CD4-positive, CD25-positive, alpha-beta regulatory T cell (primary cell): ENCODE data around the gene TMEM168. TPM values are rescaled to one million over a fixed set of nuclear protein-coding genes. Genes with fewer than 3 reads are reported as not detected.
"Not testable (repeated sequence)": the region's sequence is repeated elsewhere in the genome, so short reads cannot be mapped to it uniquely, and the experiment has no call there.

ENCODE experiments used
- ATAC-seq, 2 donors: fragments of 150-1000 bp; cut with Tn5 transposase; one replicate each; pipeline ENCODE4 v1.10.0; 2021; ENCODE audit warnings: low read depth in 2 of 2, moderate number of reproducible peaks in 2 of 2, moderate library complexity in 1 of 2
- DNase-seq, 3 donors: peaks; one replicate each; pipeline versions ENCODE4 v3.0.0 to v3.0.0-alpha.2; 2012 to 2022; ENCODE audit warnings: mixed read lengths in 1 of 3
- H3K27ac ChIP-seq: one replicate; pipeline ENCODE4 v1.7.0; 2013; ENCODE audit warnings: mild to moderate bottlenecking, low read length; ENCODE audit not compliant: insufficient read depth, poor library complexity, severe bottlenecking
- H3K27me3 ChIP-seq: one replicate; pipeline ENCODE4 v1.7.0; 2013; ENCODE audit warnings: low read length; ENCODE audit not compliant: control insufficient read depth, insufficient read depth
- H3K36me3 ChIP-seq: one replicate; pipeline ENCODE4 v1.7.0; 2013; ENCODE audit warnings: mild to moderate bottlenecking, low read length, moderate library complexity; ENCODE audit not compliant: control insufficient read depth, insufficient read depth
- H3K4me1 ChIP-seq: 2 replicates; pipeline ENCODE4 v1.7.0; 2013; ENCODE audit warnings: mild to moderate bottlenecking, low read length; ENCODE audit not compliant: insufficient read depth, control insufficient read depth, poor library complexity, severe bottlenecking
- H3K4me3 ChIP-seq: one replicate; pipeline ENCODE4 v1.7.0; 2013; ENCODE audit warnings: low read depth, mild to moderate bottlenecking, low read length, moderate library complexity
- H3K9me3 ChIP-seq, 2 experiments: 1 replicate in 1 of 2; 2 replicates in 1 of 2; pipeline ENCODE4 v1.7.0; 2013; ENCODE audit warnings: low read length in 2 of 2, mild to moderate bottlenecking in 1 of 2, moderate library complexity in 1 of 2; ENCODE audit not compliant: control insufficient read depth in 2 of 2
- H3K27ac Mint-ChIP-seq, 3 donors: one replicate each; pipeline ENCODE4 v1.8.0; 2020 to 2022; ENCODE audit warnings: mild to moderate bottlenecking in 3 of 3, mixed read lengths in 3 of 3, moderate library complexity in 2 of 3
- H3K27me3 Mint-ChIP-seq: one replicate; pipeline ENCODE4 v1.8.0; 2022; ENCODE audit warnings: mild to moderate bottlenecking, mixed read lengths
- H3K36me3 Mint-ChIP-seq: one replicate; pipeline ENCODE4 v1.8.0; 2020; ENCODE audit warnings: mixed read lengths
- H3K4me1 Mint-ChIP-seq, 4 donors: one replicate each; pipeline ENCODE4 v1.8.0; 2020 to 2022; ENCODE audit warnings: mixed read lengths in 4 of 4, mild to moderate bottlenecking in 1 of 4
- H3K4me3 Mint-ChIP-seq, 4 donors: one replicate each; pipeline ENCODE4 v1.8.0; 2020 to 2022; ENCODE audit warnings: mild to moderate bottlenecking in 4 of 4, mixed read lengths in 4 of 4, moderate library complexity in 3 of 4
- H3K9me3 Mint-ChIP-seq, 7 donors: one replicate each; pipeline ENCODE4 v1.8.0; 2020 to 2022; ENCODE audit warnings: mixed read lengths in 7 of 7, mild to moderate bottlenecking in 3 of 7, moderate library complexity in 2 of 7
- polyA plus RNA-seq, 4 donors: library from polyadenylated mRNA; unstranded; fragments of 300-500 nt; fragmentation: Illumina TruSeq; gene quantifications; one replicate each; pipeline ENCODE4 v1.2.3, GENCODE V29; 2021
- total RNA-seq: library from RNA; stranded (reverse); gene quantifications from one replicate; pipeline ENCODE4 v1.2.3, GENCODE V29; 2022

The TMEM168 gene
- total RNA-seq (13.1 TPM), polyA plus RNA-seq (1 to 10 TPM; 4.0 to 8.4 (median 7.2) TPM)

- H3K27ac ChIP-seq: peak within 1 kb of the TSS; percentile 79
- peaks cover 23% of the 10 kb centered on the region for H3K4me1 ChIP-seq
- H3K27ac Mint-ChIP-seq: peak within 1 kb of the TSS; percentile 17 to 90 (median 81)
- H3K4me3 Mint-ChIP-seq: peak within 1 kb of the TSS; percentile 90 to 93 (median 91)
- no peaks in the 10 kb centered on the region for H3K27me3 ChIP-seq
- peaks cover 20 to 49% (median 39%) of the 10 kb centered on the region in 4 donors for H3K4me1 Mint-ChIP-seq
- peak within 1 kb of the TSS; percentile 95 for H3K4me3 ChIP-seq
- H3K27me3 Mint-ChIP-seq: no peaks in the 10 kb centered on the region
- ATAC-seq (peak; percentile 89 to 92), DNase-seq (peak; percentile 74 to 92 (median 87))
- H3K9me3 ChIP-seq: no peaks in the 10 kb centered on the region
- H3K36me3 Mint-ChIP-seq: peaks cover 11% of the 10 kb centered on the region
- H3K36me3 ChIP-seq: no peaks in the 10 kb centered on the region
- H3K9me3 Mint-ChIP-seq: no peaks in the 10 kb centered on the region
Observed at GRCh38 chr7:112789817-112790585, at the start of gene TMEM168. TMEM168 (minus strand) TSS chr7:112790393; CDS start chr7:112784825, 5,568 bp downstream.

- not testable (repeated sequence) for H3K27ac ChIP-seq, H3K27ac Mint-ChIP-seq, H3K4me3 ChIP-seq, DNase-seq, H3K9me3 ChIP-seq, ATAC-seq, H3K27me3 Mint-ChIP-seq, H3K4me3 Mint-ChIP-seq, H3K27me3 ChIP-seq, H3K4me1 ChIP-seq
- Mint-ChIP-seq H3K4me1 (peaks cover 2 to 11% (median 9%) of the 10 kb centered on the region in 4 donors), H3K9me3 (peaks cover 0 to 13% (median 3%) of the 10 kb centered on the region in 7 donors), H3K36me3 (peaks cover 54% of the 10 kb centered on the region)
- H3K36me3 ChIP-seq: peaks cover 15% of the 10 kb centered on the region
Observed at GRCh38 chr7:112835928-112836327, 45.7 kb upstream of the TMEM168 start.

- Mint-ChIP-seq H3K27ac (no peak overlapping the region), H3K4me3 (no peak overlapping the region), H3K27me3 (no peaks in the 10 kb centered on the region), H3K4me1 (peaks cover 0 to 6% (median 2%) of the 10 kb centered on the region in 4 donors), H3K36me3 (peaks cover 68% of the 10 kb centered on the region), H3K9me3 (peaks cover 2 to 21% (median 10%) of the 10 kb centered on the region in 7 donors)
- DNase-seq: no peak
- no peak overlapping the region for H3K4me3 ChIP-seq
- H3K27ac ChIP-seq: no peak overlapping the region
- no peaks in the 10 kb centered on the region for H3K27me3 ChIP-seq
- H3K9me3 ChIP-seq: peaks cover 16% of the 10 kb centered on the region in 2 experiments
- no peaks in the 10 kb centered on the region for H3K4me1 ChIP-seq
- peaks cover 38% of the 10 kb centered on the region for H3K36me3 ChIP-seq
- ATAC-seq: no peak
Observed at GRCh38 chr7:112833082-112833481, 42.9 kb upstream of the TMEM168 start.

- H3K36me3 ChIP-seq: peaks cover 38% of the 10 kb centered on the region
- DNase-seq: no peak
Observed at GRCh38 chr7:112830769-112831168, 40.6 kb upstream of the TMEM168 start.

GRCh38 chr7:112828696-112829095, 38.5 kb upstream of the TMEM168 start:
- no peak overlapping the region for H3K4me3 ChIP-seq
- no peak overlapping the region for H3K27ac ChIP-seq
- no peak overlapping the region for H3K4me3 Mint-ChIP-seq
- H3K9me3 Mint-ChIP-seq: peaks cover 2 to 14% (median 8%) of the 10 kb centered on the region in 7 donors
- H3K4me1 Mint-ChIP-seq: peaks cover 0 to 4% (median 0%) of the 10 kb centered on the region in 4 donors
- H3K9me3 ChIP-seq: peaks cover 16% of the 10 kb centered on the region in 2 experiments
- ATAC-seq (no peak), DNase-seq (no peak)
- no peaks in the 10 kb centered on the region for H3K27me3 Mint-ChIP-seq
- H3K27ac Mint-ChIP-seq: no peak overlapping the region
- H3K36me3 ChIP-seq: peaks cover 38% of the 10 kb centered on the region
- H3K27me3 ChIP-seq: no peaks in the 10 kb centered on the region
- peaks cover 63% of the 10 kb centered on the region for H3K36me3 Mint-ChIP-seq
- no peaks in the 10 kb centered on the region for H3K4me1 ChIP-seq

More at GRCh38 chr7:112830769-112831168, 40.6 kb upstream of the TMEM168 start:
- no peaks in the 10 kb centered on the region for H3K4me1 ChIP-seq
- H3K9me3 Mint-ChIP-seq: peaks cover 2 to 14% (median 8%) of the 10 kb centered on the region in 7 donors
- no peaks in the 10 kb centered on the region for H3K27me3 ChIP-seq
- H3K27me3 Mint-ChIP-seq: no peaks in the 10 kb centered on the region
- peaks cover 62% of the 10 kb centered on the region for H3K36me3 Mint-ChIP-seq
- H3K27ac Mint-ChIP-seq: no peak overlapping the region
- peaks cover 16% of the 10 kb centered on the region in 2 experiments for H3K9me3 ChIP-seq
- no peak overlapping the region for H3K4me3 Mint-ChIP-seq
- no peak for ATAC-seq
- no peak overlapping the region for H3K27ac ChIP-seq
- peaks cover 0 to 7% (median under 1%) of the 10 kb centered on the region in 4 donors for H3K4me1 Mint-ChIP-seq
- no peak overlapping the region for H3K4me3 ChIP-seq

- DNase-seq (no peak), ATAC-seq (no peak)
- no peak overlapping the region for H3K27ac ChIP-seq
- Mint-ChIP-seq H3K9me3 (peaks cover 0 to 6% (median 3%) of the 10 kb centered on the region in 7 donors), H3K36me3 (peaks cover 33% of the 10 kb centered on the region), H3K27ac (no peak overlapping the region), H3K4me3 (no peak overlapping the region), H3K4me1 (no peaks in the 10 kb centered on the region), H3K27me3 (no peaks in the 10 kb centered on the region)
- no peaks in the 10 kb centered on the region for H3K9me3 ChIP-seq
- no peaks in the 10 kb centered on the region for H3K4me1 ChIP-seq
- no peak overlapping the region for H3K4me3 ChIP-seq
- H3K27me3 ChIP-seq: no peaks in the 10 kb centered on the region
- peaks cover 4% of the 10 kb centered on the region for H3K36me3 ChIP-seq
Observed at GRCh38 chr7:112821345-112821744, 31.2 kb upstream of the TMEM168 start.

GRCh38 chr7:112819536-112819935, 29.3 kb upstream of the TMEM168 start:
- ATAC-seq: no peak
- no peak overlapping the region for H3K27ac Mint-ChIP-seq

More at GRCh38 chr7:112819536-112819935, 29.3 kb upstream of the TMEM168 start:
- Mint-ChIP-seq H3K27me3 (no peaks in the 10 kb centered on the region), H3K4me1 (no peaks in the 10 kb centered on the region), H3K36me3 (peaks cover 26% of the 10 kb centered on the region), H3K9me3 (peaks cover 0 to 17% (median 3%) of the 10 kb centered on the region in 7 donors), H3K4me3 (no peak overlapping the region)
- H3K4me1 ChIP-seq: no peaks in the 10 kb centered on the region
- H3K27me3 ChIP-seq: no peaks in the 10 kb centered on the region
- no peak for DNase-seq
- no peaks in the 10 kb centered on the region for H3K9me3 ChIP-seq
- H3K36me3 ChIP-seq: peaks cover 4% of the 10 kb centered on the region
- H3K4me3 ChIP-seq: no peak overlapping the region
- H3K27ac ChIP-seq: no peak overlapping the region
